Stomach (tissue), 4 donors: ENCODE results near the gene CLSTN1.

ENCODE experiments used
- CTCF ChIP-seq, 7 experiments: fragments of 450-650 bp in 4 of 7; fragments of 200-600 bp in 3 of 7; sonication (generic) in 3 of 7; IDR thresholded peaks; one replicate each; pipeline ENCODE4 v1.5.1; 2016 to 2019; ENCODE audit warnings: antibody characterized with exemption in 7 of 7, control low read depth in 2 of 7, mild to moderate bottlenecking in 1 of 7
- EP300 ChIP-seq: sonication (generic); formaldehyde crosslinking; IDR thresholded peaks from one replicate; pipeline ENCODE4 v1.6.1; 2017; ENCODE audit warnings: antibody characterized with exemption
- POLR2AphosphoS5 ChIP-seq, 3 donors: sonication (generic); formaldehyde crosslinking; IDR thresholded peaks; one replicate each; pipeline ENCODE4 v1.6.1; 2016; ENCODE audit warnings: antibody characterized with exemption in 3 of 3

- TF ChIP-seq CTCF (IDR thresholded peaks at IDR 0.05) (no peak), POLR2AphosphoS5 (IDR thresholded peaks at IDR 0.05) (no peak), EP300 (no peak)
Measured at GRCh38 chr1:9733160-9733789, 90.5 kb downstream of the CLSTN1 start.
